GM18870 (cell line): ENCODE data around the gene HSFX3.
"Not testable (repeated sequence)": the region's sequence is repeated elsewhere in the genome, so short reads cannot be mapped to it uniquely, and the experiment has no call there.

Source experiments
- ATAC-seq: cut with Tn5 transposase; IDR thresholded peaks from one replicate; pipeline ENCODE4 v1.9.1; 2021; ENCODE audit warnings: moderate library complexity; ENCODE audit not compliant: unreplicated experiment

The HSFX3 gene

DNA sequence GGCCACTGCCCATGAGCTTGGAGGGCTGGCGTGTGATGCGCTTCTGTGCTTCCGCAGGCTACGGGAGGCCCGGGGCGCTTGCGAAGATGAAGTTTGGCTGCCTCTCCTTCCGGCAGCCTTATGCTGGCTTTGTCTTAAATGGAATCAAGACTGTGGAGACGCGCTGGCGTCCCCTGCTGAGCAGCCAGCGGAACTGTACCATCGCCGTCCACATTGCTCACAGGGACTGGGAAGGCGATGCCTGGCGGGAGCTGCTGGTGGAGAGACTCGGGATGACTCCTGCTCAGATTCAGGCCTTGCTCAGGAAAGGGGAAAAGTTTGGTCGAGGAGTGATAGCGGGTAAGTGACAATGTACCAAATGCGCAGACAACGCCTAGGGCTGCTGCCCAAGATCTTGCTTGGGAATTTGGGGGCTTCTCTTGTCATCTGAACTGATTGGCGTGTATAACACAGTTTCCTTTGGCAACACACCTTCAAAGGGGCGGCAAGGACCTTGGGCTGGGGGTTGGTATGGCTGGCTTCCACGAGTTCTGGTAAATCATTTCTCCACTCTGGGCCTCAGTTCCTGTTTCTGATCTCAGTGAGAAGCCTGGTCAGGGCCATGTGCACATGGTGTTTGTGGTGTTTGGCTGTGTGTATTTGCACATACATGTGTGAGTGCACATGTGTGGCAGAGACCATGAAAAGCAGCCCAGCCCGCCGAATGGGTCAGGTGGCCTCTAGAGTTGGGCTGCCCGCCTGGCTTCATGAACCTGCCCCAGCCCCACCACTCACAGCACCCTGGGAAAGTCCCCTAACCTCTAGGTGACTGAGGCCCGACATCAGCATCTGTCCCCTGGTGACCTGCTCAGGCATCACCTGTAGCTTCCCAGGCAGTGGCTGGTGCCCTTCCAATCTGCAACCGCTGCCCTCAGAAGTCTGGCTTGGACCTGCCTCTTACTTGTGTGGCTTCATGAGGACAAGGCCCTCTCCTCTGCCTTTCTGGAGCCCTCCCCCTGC lies 3.9 kb downstream of the HSFX3 start:
- ATAC-seq, result not testable (repeated sequence)

DNA sequence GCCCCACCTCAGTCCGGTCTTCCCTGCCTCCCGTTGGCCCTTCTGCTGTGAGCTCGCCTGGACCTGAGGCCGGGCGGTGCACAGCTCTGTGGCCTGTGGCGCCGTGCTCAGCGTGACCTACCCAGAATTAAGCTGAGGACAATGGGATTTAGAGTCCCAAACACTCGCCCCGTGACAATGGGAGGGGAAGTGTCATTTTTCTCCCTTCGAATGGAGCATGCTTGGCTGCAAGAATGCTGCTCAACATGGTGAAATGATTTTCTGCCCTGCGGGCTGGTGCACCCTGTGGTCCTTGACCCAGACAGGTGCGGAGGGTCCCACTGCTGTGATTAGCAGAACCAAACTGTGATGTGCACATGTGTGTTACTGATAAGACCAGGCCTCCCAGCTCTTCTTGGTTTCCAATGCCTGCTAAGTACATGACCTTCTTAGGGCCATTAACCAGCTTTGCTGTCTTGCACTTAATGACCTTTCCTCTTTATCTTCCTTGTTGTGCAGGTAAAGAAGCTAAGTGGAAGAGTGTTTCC lies 8.1 kb downstream of the HSFX3 start:
- ATAC-seq, result no peak

DNA sequence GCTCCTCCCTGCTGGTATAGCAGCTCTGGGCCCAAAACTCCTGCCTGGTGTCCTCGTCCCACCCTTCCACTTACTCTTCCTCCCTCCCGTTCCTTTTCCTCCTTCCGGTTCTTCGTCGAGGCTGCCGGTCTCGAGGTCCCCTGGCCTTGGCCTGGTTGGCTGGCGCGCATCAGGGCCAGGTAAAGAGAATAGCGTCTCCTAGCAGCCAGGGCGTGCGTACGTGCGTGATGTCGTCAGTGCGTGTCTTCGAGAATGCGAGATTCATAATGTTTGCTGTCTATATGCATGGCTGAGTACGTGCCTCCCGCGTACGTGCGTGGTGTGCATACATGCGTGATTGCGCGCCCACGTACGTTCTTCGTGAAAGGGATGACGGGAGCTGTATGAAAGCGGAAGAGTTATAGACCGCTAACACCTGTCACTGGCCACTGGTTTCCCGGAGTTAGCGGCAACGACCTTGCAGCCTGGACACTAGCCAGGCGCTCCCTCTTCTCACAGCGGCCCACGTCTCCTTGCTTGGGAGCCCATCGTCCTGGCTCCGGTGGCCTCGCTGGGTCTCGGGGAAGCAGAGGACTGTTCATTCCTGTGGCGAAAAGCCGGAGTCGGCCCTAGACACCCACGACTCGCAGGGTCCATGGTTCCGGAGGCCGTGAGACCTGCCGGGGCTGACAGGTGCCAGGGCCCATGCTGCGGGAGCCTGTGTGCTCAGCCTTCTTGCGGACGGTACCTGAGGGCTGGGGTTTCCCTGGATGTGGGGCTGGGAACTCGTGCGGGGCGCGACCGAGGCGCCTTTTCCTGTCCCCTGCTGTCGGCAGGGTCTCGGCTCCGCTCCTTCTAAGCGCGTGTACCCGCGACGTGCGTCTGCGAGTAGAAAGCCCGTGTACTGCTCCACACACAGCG lies 8.9 kb downstream of the HSFX3 start, which contains the start of gene EOLA1:
EOLA1 (plus strand) TSS at position 392 of the 900 bp plus-strand sequence. CDS start 4,619 bp downstream, outside the sequence.
- peak; percentile 94 for ATAC-seq

DNA sequence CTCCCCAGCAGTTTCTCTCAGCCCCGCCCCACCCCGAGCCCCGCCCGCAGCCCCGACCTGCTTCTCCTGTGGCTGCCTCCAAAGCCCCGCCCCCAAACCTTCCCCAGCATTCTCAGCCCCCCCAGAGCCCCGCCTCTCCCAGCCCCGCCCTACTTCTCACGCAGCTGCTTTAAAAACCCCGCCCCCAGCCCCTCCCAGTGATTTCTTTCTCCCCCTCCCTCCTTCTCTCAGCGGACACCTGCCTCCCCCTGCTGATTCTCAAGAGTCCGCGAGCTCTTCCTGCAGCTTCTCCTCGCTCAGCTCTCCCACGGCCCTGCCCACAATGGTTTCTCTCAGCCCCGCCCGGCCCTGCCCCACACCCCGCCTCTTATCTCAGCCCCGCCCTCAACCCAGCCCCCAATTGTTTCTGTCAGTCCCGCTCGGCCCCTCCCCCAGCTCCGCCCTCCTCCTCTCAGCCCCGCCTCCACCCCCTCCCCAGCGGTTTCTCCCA lies 9.5 kb downstream of the HSFX3 start:
- ATAC-seq, result no peak

DNA sequence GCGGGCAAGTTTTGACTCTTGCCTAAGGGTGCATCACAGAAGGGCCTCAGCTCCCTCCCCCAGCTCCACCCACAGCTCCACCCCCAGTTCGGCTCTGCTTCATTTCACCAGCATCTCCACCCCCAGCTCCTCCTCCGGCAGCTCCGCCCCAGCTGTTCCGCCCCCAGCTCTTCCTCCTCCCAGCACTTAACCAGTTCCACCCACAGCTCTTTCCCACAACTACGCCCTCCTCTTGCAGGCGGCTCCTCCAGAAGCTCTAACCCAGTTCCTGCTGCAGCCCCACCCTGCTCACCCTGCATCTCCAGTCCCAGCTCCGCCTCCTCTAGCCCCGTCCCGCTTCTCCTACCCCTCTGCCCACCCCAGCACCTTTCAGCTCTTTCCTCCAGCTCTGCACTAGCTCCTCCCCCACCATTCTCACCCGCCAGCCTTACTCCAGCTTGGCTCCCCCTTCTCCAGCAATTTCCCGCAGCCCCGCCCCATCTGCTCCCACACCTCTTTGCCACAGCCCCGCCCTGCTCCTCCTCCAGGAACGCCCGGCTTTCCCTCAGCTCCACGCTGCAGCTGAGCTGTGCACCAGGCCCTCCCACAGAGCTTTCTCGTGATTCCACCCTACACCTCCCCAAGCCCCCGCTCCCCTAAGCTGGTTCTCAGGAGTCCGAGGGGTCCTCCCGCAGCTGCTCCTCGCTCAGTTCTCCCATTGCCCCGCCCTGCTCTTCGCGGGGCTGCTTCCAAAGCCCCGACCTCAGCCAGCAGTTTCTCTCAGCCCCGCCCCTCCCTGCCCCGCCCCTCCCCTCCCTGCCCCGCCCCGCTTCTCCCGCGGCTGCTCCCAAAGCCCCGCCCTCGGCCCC lies 10.2 kb downstream of the HSFX3 start:
- peak; percentile 40 for ATAC-seq

DNA sequence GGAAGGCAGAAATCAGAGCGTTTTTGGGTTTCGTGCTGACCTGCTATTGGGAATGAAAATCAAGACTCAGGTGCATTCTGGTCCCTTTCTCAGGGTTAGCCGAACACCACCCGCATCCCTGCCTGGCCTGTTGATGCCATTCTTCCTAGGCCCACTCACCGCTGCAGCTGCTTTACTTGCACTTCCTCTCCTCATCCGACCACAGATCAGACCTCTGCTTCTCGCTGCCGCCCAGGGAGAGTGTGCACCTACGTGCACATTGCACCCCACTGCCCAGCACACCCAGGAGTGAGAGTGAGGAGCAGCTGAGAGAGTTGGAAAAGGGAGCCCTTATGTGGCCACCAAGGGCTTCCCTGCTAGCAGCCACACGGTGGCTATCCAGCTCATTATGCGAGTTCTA lies 12.2 kb downstream of the HSFX3 start:
- ATAC-seq, result not testable (repeated sequence)

DNA sequence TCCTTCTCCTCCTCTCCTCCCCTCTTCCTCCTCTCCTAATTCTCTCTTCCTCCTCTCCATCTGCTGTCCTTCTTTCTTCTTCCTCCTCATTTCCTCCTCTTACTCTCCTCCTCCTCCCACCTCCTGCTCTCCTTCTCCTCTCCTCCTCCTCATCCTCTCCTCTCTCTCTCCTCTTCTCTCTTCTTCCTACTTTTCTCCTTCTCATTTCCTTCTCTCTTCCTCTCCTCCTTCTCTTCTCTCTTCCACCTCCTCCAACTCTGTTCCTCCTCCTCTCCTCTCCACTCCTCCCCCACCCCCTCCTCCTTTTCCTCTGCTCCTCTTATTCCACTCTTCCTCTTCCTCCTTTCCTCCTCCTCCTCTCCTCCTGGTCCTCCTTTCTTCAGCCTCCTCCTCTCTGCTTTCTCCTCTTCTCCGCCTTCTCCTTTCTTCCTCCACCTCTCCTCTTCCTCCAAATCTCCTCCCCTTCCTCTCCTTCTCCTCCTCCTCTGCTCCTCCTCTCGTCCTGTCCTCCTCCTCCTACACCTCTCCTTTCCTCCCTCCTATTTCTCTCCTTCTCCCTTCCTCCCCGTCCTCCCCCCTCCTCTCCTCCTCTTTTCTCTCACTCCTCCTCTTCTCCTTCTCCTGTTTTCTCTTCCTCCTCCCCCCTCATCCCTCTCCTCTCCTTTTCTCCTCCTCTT lies 14.7 kb downstream of the HSFX3 start:
- not testable (repeated sequence) for ATAC-seq

DNA sequence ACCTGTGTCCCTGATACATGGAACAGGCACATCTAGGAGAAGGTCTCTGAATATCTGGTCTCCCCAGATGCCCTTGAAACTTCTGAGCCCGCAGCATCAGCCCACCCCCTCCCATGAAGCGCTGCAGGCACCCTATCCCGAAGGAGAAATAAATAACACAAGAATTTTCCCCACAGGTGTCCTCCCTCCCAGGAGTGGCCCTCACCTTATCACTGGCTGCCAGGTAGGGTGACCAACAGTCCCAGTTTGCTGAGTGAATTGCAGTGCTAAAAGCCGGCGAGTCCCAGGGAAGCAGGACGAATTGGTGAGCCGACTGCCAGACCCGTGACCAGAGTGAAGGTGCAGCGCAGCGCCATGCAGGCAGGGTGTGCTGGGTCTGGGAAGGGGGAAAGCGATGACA lies 15.7 kb downstream of the HSFX3 start:
- not testable (repeated sequence) for ATAC-seq

DNA sequence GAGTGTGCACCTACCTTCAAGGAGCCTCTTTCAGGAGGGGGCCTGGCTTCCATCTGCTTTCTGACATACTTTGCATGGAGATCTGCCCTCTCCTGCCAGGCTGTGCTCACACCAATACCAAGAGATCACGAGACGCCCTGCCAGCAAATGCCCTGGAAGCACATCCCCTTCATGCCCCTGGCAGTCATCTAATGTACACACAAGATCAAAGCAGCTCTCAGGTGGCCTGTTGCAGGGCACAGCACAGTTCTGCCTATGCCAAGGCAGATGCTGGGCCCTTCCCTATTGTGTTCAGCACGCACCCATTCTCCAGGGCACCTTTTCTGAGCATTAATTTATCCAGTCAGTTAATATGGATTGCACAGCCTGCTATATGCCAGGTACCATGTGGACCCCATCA lies 16.9 kb downstream of the HSFX3 start:
- not testable (repeated sequence) for ATAC-seq

DNA sequence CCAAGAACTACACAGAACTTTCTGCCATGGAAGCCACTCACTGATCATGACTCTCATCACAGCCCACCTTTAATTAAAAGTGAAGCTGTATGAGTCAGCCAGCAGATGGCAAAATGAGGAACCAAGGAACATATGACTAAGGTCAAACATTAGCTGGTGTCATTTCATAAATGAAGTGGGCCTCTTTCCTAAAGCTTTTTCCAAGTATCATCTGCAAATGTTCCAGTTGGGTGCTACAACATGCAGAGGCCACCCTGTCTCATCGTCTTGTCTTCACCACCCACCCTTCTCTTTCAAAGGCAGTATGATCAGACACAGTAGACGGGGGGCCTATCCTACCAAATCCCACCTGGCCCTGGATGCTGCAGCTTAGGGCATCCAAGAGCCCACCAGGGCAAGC lies 18.1 kb downstream of the HSFX3 start:
- peak; percentile 78 for ATAC-seq

DNA sequence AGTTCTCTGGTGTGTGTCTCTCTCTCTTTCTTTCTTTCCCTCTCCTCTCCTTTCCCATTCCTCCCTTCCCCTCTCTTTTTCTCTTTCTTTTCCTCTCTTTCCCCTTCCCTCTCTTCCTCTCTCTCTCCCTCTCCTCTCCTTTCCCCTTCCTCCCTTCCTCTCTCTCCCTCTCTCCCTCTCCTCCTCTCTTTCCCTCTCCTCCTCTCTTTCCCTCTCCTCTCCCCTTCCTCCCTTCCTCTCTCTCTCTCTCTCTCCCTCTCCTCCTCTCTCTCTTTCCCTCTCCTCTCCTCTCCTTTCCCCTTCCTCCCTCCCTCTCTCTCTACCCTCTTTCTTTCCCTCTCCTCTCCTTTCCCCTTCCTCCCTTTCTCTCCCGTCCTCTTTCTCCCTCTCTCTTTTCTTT lies 21.3 kb downstream of the HSFX3 start:
- ATAC-seq, result no peak

DNA sequence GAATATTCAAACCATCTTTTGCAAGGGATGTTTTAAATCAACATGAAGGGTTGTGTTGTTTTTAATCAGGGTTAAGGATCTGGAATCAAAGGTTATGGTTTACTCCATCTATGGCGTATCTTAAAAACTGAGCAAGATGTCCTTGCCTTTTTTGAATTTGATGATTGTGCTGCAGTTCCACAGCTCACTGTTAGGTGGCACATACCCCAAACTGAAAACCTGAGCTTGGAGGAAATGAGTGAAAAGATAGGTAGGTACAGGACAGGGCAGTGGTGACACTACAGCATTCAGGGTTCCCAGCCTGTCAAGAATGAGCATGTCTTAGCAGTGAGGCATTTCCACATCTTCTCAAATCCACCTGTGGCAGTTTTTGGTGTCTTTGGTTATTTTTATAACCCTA lies 22.0 kb downstream of the HSFX3 start:
- ATAC-seq, result peak; percentile 30

DNA sequence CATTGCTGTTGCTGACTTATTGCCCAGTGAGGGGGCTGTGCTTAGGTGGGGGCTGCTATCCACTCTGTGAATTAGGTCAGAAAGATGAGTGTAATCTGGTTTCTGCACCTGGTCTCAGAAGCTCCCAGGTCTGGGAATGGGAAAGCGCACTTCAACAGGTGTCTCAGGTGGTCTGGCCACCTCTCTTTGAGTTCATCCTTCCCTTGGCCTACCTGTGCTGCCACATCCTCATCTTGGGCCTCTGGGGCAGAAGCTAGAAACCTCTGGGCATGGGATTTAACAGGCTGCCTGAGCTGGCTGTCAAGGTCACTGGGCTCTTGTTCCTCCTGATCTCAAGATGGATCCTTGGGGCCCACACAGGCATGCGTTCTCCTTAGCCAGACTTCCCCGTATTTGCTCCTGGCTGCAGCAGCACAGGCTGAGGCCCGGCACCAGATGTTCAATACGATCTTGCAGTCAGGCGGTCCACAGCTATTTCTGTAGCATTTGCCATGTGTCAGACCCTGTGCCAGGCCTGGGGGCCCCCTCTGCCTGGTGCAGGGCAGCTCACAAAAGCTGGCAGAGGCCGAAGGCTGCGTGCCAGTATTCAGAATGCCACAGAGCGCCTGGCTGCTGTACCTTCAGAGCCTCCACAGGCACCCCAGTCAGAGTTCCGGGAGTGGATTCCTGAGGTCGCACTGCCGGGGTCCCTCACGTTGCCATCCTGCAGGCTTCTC lies 23.2 kb downstream of the HSFX3 start:
- ATAC-seq, result not testable (repeated sequence)

DNA sequence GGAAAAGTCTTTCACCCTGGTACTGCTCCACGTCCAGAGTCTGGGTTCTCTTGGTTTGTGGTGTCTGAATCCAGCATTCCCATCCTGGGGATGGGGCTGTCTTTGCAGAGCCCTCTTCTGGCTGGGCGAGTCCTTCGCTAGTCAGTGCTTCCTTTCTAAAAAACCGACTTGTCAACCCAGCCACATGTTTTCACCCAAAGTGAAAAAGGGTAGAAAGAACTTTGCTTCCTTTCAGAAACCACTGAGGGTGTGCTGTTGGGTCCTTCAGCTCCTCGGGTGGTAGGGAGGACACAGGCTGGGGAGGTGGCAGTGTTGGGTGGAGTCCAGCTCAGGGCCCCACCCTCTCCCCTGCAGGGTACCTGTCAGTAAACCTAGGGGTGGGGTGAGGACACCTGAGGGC lies 23.8 kb downstream of the HSFX3 start:
- ATAC-seq, result peak; percentile 33

DNA sequence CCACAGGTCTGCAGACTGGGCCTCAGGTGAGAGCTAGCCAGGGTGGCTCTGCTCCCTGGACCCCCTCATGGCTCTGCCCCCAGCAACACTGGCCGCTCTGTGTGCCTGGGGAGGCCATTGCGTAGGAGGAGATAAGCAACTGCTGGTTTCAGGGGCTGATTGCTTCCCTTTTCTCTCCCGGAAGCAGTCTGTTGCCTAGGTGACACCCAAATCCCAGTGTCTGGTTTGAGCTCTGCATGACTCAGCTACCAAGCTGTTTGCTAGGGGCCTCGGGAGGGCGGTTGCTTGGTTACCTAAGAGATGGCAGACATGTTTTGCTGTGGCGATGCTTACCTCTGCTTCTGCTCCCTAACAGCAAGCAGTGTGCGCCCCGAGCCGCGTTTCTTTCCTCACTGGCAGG lies 24.3 kb downstream of the HSFX3 start:
- ATAC-seq, result peak; percentile 96

DNA sequence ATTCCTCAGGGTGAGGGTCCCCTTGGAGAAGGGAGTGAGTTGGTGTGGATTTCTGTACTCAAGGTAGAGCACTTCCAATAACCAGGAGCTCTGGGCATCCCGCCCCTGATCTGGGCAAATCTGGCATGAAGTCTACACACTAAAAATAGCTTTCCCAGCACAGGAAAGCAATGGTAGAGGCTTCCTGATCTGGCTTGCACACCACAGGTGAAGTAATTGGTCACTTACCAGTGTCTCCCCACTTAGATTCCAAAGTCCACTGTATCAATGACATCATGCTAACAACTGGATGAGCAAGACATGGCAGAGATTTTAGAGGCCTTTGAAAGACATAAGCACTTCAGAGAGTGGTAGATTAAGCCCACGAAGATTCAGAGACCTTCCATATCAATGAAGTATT lies 26.8 kb downstream of the HSFX3 start:
- ATAC-seq, result no peak

DNA sequence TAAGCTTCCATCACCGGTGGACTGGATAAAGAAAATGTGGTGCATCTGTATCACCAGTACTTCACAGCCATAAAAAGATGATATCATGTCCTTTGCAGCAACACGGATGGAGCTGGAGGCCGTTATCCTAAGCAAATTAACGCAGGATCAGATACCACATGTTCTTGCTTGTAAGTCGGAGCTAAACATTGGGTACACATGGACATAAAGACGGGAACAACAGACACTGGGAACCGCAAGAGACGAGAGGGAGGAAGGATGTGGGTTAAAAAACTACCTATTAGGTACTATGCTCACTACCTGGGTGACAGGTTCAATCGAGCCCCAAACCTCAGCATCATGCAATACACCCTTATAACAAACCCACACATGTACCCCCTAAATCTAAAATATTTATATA lies 28.3 kb downstream of the HSFX3 start:
- no peak for ATAC-seq

DNA sequence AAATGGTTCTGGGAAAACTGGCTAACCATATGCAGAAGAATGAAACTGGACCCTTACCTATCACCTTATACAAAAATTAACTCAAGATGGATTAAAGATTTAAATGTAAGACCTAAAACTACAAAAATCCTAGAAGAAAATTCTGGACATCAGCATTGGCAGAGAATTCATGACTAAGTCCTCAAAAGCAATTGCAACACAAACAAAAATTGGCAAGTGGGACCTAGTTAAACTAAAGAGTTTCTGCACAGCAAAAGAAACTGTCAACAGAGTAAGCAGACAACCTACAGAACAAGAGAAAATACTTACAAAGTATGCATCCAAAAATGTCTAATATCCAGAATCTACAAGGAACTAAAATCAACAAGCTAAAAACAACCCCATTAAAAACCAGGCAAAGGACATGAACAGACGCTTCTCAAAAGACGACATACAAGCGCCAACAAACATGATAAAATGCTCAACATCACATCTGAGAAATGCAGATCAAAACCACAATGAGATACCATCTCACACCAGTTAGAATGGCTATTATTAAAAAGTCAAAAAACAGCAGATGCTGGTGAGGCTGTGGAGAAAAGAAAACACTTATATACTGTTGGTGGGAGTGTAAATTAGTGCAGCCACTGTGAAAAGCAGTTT lies 29.0 kb downstream of the HSFX3 start:
- ATAC-seq, result not testable (repeated sequence)
